Glomerular visceral epithelial cell (primary cell): ENCODE measurements around the gene ERMAP.

Experiments used
- DNase-seq: peaks from one replicate; pipeline ENCODE4 v3.0.0-alpha.2; 2016; ENCODE audit errors: extremely low spot score

The ERMAP gene, protein sequence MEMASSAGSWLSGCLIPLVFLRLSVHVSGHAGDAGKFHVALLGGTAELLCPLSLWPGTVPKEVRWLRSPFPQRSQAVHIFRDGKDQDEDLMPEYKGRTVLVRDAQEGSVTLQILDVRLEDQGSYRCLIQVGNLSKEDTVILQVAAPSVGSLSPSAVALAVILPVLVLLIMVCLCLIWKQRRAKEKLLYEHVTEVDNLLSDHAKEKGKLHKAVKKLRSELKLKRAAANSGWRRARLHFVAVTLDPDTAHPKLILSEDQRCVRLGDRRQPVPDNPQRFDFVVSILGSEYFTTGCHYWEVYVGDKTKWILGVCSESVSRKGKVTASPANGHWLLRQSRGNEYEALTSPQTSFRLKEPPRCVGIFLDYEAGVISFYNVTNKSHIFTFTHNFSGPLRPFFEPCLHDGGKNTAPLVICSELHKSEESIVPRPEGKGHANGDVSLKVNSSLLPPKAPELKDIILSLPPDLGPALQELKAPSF

DNA sequence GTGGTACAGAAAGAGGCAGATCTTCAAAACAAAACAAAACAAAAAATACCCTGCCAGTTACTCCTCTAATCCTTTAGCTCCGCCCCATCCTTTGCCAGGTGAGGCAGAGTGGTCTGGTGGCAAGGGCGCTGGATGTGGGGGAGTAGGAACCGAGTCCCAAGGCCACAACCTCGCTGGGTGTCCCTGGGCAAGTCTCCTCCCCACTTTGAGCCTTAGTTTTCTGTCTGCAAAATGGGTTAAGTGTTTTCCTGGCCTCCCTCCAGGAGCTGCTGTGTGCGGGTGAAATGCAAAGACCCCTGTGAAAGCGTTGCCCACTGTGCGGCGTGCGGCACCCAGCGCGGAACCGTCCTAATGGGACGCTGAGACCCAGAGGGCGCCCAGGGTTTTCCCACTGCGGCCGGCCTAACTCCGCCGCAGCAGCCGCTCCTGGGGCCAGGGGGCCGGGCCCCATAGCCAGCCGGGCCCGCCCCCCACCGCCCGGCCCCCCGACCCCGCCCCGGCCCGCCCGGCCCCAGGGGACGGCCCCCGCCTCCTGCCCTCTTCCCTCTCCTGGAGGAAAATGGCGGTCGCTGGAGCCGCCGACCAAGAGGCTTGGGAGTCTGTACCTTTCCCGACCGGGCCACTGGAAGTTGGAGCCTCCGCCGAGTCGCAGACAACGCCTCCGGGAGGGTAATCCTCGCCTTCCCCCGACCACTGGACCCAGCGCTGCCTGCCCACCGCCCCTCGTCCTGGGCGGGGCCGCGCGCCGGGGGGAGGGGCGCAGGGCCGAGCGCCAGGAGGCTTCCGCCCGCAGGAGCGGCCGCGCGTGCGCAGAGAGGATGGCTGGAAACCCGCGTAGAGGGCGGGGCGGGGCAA lies at the start of gene ERMAP, which contains the start of gene SVBP:
Gene ERMAP, plus strand, starts transcription at position 538 of the 855 bp plus-strand sequence. CDS start 13,327 bp downstream, outside the sequence.
Gene SVBP, minus strand, starts transcription at position 813 of the 855 bp plus-strand sequence. CDS start 853 bp downstream, outside the sequence.
- peak; percentile 94 for DNase-seq

DNA sequence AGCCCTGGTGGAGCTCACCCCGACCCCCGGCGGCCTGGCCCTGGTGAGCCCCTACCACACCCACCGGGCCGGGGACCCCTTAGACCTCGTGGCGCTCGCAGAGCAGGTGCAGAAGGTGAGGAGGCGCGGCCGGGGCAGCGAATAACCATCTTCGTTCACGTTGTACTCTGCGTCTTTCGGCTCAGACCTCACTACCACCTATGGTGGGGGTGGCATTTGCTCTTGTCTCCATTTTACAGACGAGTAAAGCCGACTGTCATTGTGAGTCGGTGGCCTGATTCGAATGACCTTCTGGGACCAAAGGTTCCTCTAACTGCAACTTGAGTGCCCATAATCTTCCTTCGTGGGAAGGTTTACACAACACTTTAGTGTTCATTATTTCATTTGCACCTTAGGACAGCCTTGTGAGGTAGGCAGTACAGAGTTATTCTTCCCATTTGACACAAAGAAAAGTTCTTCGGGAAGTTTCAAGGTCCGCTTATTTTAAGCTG lies 49.4 kb upstream of the ERMAP start:
- DNase-seq: no peak

DNA sequence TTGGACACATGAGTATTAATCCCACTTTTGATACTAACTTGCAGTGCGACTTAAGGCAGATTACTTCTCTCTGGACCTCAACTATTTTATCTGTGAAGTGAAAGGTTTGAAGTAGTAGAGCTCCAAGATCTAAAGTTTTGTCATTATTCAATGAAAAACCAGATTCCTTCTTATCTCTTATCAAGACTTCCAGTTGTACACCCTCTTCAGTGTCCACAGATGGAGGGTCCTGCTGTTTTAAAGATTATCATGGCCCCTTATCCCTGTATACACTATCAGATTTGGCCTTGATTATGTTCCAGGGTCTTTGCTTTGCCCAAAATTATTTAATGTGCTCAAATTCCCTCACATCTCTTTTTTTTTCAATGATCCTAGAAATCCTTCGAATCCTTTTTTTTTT lies 48.8 kb upstream of the ERMAP start:
- DNase-seq: no peak

DNA sequence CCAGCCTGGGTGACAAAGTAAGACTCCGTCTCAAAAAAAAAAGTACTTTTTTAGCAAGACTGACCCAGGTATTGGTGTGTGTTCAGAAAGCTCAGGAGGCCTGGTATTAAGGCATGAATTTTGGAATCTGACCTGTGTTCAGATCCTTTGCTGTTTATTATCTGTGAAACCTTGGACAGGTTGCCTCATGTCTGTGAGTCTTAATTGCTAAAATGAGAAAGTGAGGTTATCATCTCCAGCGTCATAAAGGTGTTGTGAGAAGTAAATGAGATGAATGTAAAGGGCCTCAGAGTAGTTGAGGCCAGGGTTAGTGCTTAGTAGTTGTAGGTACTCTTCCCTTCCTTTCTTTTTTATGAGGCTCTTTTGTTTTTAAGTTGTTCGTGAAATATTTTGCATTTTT lies 47.1 kb upstream of the ERMAP start:
- DNase-seq: no peak

DNA sequence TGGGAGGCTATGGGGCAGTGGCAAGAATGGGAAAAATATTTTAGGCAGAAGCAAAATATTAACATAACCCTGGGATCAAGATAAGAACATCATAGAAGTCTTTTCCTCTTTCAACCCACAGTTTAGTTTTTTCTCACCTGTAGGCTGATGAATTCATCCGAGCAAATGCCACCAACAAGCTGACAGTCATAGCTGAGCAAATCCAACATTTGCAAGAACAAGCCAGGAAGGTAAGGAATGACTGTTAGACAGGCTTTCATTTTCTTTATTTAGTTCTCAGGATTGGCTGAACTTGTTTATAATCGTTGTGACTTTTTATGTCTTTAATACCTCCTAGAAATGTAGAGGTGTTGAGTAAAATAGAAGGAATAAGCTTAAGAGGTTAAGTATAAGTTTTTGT lies 43.5 kb upstream of the ERMAP start:
- no peak for DNase-seq

DNA sequence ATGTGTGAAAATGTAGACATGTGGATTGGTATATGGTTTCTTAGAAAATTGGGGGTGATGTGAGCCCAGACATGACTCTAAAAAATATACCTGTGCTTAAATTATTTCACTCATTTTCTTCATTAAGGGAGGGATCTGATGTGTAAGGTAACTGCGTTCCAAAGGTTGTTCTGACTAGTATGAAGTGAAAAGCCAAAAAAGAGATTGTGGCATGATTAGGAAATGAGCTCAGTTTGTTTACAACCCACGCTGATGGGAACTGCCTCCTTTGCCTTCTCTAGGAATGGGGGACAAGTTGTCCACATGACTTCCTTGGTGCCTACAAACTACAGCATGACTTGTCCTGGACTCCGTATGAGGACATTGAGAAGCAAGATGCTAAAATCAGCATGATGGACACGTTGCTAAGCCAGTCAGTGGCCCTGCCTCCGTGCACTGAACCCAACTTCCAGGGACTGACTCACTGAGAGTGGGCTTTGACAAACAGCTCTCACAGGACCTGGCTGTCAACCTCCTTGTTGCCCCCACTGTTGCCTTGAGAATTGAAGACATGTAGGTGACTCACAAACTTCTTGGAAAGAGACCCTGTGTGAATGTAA lies 41.9 kb upstream of the ERMAP start:
- DNase-seq: no peak

DNA sequence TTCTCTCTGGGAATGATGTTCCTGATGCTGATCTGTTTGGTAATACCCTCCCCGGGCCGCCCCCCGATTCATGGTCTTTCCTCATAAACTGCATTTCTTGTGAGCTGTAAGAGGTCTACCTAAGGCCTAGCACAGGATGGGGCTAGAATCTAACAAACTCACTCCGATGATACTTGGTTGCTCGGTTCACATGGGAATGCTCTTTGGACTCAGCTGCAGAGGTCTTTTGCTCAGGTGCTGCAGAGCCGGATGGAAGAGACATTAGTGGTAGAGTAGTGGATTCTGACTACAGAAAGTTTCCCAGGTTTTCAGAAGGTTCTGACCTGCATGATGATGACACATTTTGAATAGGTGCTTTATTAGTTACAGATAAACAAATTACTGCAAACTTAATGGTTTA lies 40.4 kb upstream of the ERMAP start:
- DNase-seq: no peak

DNA sequence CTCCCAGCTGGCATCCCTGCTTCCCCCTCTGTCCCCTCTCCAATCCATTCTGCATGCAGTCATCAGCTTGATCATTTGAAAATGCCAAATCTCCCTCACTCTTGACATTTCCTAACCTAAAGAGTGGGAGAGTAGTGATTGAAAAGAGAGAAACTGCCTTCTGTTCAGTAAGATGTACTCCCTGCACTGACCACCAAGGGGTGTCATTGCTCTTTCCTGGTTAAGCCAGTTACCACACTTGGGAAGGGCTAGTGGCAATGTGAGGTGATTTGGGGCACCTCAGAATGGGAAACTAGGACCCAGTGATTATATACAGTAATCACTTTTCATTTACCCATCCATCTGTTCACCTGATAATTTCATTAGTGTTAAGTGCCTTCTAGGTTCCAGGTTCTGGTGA lies 39.1 kb upstream of the ERMAP start:
- DNase-seq: peak; percentile 38

DNA sequence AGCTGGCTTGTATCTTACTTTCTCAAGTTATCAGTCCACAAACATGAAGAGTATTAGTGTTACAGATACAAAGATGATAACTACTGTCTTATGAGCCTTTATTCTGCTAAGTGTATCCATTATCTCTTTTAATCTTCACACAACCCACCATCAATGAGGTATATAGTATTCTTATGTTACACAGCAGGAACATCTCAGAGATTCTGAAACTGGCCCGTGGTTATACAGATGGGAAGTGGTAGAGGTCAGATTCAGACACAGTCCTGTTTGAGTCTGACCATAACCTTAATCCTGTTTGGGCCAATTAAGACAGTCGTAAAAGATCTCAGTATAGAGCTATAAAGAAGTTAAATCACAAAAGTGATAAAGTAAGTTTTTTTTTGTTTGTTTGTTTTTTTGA lies 37.2 kb upstream of the ERMAP start:
- no peak for DNase-seq

DNA sequence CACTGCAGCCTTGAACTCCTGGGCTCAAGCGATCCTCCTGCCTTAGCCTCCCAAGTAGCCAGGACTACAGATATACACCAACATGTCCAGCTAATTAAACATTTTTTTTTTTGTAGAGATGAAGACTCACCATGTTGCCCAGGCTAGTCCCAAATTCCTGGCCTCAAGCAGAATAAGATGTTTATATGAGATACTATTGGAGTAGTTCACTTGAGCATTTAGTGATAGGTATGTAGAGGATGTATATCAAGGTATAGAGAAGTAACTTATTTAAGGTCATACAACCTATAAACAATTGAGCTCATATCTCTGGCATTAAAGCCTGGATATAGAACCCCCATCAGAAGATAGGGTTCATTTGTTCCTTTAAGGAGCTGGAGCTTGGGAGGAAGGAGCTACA lies 36.7 kb upstream of the ERMAP start:
- DNase-seq: no peak

DNA sequence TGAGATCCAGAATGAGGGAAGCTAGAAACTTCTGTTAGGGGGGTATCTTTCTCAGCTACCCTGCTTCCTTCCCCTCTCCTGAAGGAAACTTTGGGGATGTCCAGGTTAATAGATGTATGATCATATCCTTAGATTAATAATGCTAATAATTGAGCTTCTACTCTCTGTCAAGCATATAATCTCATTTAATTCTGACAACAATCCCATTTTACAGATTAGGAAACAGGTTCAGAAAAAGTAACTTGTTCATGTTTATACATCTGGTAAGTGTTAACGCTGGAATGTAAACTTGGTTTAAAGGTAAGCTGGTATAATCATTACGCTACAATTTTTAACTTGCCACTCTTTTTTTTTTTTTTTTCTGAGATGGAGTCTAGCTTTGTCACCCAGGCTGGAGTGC lies 33.8 kb upstream of the ERMAP start:
- no peak for DNase-seq

DNA sequence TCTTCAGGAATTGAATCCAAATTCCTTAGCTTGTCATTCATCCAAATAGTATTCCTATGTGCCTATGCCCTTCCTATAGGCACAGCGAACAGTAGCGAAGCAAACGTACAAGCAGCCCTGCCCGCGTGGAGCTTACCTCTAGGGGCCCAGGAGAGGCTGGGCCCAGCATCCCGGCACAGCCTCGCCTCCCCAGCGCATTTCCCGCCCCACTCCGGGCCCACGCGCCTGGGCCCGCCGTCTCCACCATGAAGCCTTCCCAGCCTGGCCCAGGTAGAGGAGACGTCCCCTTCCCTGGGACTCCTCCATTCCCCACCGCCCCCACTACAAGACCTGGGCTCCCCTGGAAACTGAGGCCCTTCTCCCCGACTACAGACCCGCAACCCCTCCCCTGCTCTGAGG lies 32.4 kb upstream of the ERMAP start:
- no peak for DNase-seq

DNA sequence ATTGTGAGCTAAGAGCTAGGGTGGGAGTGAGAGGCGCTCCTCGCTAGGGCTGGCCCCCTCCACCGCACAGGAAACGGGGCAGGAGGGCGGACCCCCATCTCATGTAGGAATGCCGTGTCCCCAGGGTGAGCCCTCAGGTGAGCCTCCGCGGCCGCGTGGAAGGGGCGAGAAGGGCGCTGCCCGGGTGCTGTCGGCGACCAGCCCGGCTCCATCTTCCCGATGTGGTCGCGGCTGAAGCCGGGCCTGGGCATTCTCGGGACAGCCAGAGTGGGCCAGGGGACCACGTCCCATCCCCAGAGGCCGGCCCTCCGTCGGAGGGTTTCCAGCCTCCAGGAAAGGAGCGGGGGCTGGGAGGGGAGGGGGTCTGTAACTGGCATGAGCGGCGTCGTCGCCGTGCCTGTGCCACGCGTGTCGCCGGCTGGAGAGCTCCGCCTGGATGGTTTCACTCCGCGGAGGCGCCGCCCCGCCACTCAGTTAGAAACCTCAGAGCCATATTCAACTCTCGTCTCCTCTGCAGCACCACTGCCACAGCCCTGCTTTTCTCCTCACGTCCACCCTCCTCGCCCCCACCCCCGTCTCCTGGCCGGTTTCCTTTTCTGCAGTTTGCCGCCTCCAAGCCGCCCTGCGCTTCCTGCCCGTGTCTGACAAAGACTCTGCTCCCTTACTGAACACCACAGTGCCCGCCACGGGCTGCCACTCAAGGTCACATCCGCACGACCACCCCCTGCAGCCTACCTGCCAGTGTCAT lies 31.8 kb upstream of the ERMAP start, which contains the start of gene TMEM269:
Gene TMEM269, plus strand, starts transcription at position 46 of the 748 bp plus-strand sequence. CDS start 4,903 bp downstream, outside the sequence.
- DNase-seq: no peak

DNA sequence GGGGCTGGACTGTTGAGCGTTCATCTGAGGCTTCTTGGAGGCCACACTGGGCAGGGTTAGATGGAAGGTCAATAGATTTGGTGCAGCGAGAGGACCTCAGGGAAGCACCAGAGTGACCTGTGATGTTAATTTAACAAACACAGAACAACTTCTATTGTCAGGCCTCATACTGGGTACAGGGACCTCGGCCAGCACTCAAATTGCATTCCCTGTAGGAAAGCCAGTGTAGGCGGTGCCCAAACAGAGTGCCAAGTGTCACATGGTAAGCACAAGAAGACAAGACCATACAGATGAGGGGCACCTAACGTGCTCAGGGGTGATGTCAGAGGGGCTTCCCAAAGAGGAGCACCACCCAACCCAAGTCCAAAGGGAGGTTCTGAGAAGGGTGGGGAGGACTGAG lies 30.8 kb upstream of the ERMAP start:
- no peak for DNase-seq

DNA sequence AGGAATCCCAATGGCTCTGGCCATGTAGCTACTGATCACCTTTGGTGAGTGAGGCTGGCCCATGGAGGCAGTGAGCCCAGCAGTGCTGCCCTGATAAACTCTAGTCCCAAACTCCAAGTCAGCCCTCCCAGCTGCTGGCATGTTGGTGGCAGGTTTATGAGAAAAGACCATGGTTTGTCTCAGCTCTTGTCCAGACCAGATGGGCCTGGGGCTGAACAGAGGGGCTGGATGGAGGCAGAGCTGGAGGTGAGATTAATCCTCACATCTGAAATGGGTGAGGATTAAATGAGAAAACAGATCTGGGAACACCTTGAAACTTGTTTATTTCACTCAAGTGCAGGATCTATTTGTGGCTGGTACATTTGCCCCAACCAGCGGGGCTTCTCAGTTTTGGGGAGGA lies 28.9 kb upstream of the ERMAP start:
- no peak for DNase-seq

DNA sequence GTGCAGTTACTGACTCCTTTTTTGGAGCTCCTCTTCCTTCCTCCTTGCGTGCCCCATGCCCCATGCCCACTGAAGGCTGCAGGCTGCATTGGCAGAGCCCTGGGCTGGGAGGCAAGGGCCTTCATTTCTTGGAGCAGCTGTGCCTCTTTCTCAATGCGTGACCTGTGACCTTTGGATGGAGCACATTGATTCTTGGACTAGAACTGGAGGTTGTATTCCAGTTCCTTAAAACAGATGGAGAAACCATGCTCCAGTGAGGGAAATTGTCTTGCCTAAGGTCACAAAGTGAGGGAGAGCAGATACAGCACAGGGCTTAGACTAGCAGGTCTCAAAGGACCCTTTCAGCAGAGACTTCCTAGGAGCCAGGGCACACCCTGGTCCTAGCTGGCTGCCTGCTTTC lies 23.1 kb upstream of the ERMAP start:
- no peak for DNase-seq

DNA sequence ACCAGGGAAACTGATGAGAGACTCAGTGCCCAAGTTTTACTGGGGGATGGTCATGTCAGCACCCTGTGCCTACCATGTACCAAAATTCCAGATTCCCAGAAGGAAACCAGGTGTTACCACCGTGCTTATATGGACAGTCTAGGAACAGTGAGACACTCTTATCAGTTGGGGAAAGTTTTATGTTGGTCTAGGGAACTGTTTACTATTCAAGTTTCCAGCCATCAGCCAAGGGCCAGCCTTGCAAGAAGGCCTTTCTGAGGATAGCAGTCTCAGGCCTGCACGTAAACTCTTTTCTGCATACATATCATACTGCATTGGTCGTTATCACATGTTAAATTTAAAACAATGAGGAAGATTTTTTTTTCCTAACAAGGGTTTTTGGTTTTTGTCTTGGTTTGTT lies 19.5 kb upstream of the ERMAP start:
- no peak for DNase-seq

DNA sequence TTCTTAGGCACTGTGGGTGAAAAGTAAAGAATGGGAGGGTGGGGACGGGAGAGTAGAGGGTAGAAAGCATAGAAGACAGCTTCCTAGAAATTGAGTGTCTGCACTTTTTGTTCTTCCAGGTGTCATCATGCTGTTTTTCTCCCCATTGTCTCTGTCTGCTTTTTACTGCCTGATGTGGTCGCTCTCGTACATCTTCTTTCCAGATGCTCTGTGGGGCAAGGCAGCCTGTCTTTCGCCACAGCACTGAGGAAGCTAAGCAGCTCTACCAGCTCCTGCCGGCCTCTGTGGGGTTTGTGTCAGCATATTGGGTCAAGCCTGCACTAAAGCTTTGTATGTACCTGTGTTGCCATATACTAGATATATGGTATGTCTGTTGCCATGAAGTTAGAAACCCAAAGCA lies 18.9 kb upstream of the ERMAP start:
- no peak for DNase-seq

DNA sequence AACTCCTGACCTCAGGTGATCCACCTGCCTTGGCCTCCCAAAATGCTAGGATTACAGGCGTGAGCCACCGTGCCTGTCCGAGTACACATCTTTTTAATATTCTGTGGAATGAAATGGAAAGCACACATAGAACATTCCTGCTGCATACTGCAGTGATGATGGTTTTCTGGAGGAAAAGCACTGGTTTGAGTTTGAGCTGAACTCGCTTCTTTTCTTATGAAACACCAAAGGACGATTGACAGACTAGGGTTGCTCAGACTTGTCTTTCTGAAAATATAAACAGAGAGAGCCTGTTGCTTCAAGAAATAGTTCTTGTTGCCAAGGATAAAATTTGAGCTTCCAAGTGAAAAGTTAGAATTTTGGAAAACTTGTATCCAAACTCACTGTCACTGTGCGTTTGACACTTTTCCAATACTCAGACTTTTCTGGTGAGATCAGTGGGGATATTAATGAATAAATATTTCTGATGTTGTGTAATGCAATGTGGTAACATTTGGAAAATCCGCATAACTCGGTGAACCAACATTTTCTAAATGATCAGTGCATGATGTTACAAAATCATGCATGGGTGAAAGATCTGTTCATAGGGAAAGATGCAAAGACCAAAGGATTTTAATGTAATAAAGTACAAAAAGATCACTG lies 15.0 kb upstream of the ERMAP start:
- no peak for DNase-seq

DNA sequence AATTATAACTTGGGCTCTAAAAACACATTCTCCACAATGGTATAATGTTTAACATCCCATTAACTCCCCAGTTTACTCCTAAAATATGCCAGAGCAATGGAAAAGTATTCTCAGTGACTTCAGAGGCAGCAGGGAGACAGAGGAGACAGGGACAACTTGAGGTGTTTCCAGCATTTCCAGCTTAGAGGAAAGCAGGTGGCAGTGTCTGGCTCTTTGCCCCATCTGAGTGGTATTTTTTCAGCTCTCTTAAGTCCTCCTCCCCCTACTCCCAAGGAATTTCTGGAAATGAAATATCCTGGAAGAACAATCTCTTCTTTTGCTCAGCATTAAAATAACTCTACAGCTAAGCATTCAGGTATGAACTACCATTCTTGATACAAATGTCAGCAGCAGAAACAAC lies 10.8 kb upstream of the ERMAP start:
- DNase-seq: no peak

DNA sequence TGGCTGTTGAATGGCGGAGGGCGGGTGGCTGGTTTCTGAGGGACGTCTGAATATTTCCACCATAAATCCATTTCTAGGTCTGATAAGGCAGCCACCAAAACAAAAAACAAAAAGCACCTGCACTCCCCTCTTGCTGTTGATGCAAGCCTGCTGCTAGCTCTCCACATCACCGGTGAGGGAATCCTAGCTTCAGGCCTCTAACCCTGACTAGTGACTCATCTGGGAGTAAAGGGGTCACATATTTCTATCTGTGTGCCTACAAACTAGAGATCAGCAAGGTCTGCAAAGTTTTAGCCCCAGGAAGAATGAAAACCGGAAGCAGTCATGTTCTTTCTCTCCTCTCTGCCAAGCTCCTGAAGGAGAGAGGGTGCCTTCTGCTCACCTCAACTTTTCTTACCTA lies 10.3 kb upstream of the ERMAP start:
- no peak for DNase-seq
